ENCODE results near the gene HIBCH.

Gene HIBCH

DNA sequence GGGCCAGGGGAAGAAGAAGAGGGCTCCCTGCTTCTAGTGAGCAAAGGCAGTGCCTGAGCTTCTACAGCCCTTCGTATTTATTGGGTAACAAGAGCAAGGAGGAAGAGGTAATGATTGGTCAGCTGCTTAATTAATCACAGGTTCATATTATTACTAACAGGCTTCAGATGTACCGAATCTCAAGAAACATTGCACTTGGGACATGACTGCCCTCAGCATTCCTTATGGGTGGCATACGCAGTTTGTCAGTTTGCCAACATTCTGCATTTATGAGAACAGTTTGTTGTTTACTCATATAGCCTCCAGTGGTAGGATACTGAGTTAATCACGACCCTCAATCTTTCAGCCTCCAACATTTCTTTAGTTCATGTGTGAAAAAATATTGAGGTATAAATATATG, 84.5 kb downstream of the HIBCH start:
- no peak for TF ChIP-seq EP300 (IDR thresholded peaks at IDR 0.05; ENCODE audit: borderline replicate concordance)
- TF ChIP-seq, protein P1, sequence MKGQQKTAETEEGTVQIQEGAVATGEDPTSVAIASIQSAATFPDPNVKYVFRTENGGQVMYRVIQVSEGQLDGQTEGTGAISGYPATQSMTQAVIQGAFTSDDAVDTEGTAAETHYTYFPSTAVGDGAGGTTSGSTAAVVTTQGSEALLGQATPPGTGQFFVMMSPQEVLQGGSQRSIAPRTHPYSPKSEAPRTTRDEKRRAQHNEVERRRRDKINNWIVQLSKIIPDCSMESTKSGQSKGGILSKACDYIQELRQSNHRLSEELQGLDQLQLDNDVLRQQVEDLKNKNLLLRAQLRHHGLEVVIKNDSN (IDR thresholded peaks at IDR 0.05) = no peak
- no peak for TF ChIP-seq TAF1 (IDR thresholded peaks at IDR 0.05; ENCODE audit: low read depth)
- TF ChIP-seq TCF12 (IDR thresholded peaks at IDR 0.05; ENCODE audit: low read depth) = no peak
- TF ChIP-seq FOXM1 (IDR thresholded peaks at IDR 0.05; ENCODE audit: borderline replicate concordance, low read depth) = no peak
- no peak for TF ChIP-seq NFIC (IDR thresholded peaks at IDR 0.05)
- no peak for TF ChIP-seq EGR1 (IDR thresholded peaks at IDR 0.05)
- TF ChIP-seq, protein P2, sequence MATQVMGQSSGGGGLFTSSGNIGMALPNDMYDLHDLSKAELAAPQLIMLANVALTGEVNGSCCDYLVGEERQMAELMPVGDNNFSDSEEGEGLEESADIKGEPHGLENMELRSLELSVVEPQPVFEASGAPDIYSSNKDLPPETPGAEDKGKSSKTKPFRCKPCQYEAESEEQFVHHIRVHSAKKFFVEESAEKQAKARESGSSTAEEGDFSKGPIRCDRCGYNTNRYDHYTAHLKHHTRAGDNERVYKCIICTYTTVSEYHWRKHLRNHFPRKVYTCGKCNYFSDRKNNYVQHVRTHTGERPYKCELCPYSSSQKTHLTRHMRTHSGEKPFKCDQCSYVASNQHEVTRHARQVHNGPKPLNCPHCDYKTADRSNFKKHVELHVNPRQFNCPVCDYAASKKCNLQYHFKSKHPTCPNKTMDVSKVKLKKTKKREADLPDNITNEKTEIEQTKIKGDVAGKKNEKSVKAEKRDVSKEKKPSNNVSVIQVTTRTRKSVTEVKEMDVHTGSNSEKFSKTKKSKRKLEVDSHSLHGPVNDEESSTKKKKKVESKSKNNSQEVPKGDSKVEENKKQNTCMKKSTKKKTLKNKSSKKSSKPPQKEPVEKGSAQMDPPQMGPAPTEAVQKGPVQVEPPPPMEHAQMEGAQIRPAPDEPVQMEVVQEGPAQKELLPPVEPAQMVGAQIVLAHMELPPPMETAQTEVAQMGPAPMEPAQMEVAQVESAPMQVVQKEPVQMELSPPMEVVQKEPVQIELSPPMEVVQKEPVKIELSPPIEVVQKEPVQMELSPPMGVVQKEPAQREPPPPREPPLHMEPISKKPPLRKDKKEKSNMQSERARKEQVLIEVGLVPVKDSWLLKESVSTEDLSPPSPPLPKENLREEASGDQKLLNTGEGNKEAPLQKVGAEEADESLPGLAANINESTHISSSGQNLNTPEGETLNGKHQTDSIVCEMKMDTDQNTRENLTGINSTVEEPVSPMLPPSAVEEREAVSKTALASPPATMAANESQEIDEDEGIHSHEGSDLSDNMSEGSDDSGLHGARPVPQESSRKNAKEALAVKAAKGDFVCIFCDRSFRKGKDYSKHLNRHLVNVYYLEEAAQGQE (IDR thresholded peaks at IDR 0.05; ENCODE audit: low read depth) = no peak
- TF ChIP-seq ZBTB7A (IDR thresholded peaks at IDR 0.05; ENCODE audit: low read depth) = no peak
- no peak for TF ChIP-seq YY1 (IDR thresholded peaks at IDR 0.05; ENCODE audit: low read depth)
- no peak for TF ChIP-seq TEAD4 (IDR thresholded peaks at IDR 0.05)
- TF ChIP-seq CEBPB (IDR thresholded peaks at IDR 0.05) = no peak
- TF ChIP-seq CREB1 (IDR thresholded peaks at IDR 0.05; ENCODE audit: low read depth) = no peak

DNA sequence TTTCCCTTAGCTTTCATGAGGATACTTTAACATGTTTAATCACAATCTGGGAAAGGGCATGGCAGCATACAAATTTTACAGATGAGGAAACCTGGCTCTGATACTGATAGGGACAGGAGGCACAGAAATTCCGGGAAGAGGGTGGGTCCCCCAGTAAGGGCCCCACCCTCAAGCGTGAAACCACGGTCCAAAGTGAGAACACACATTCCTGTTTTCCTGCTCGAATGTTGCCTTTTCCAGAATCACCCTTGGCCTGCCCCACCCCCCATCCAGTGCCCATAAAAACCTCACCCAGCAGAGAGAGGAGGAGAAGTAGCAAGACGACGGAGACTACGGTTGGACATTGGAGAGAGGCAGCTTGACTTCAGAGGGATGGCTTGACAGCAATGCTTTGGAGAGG, 98.2 kb downstream of the HIBCH start:
- TF ChIP-seq TEAD4 (IDR thresholded peaks at IDR 0.05) (no peak), CREB1 (IDR thresholded peaks at IDR 0.05; ENCODE audit: low read depth) (no peak), CEBPB (IDR thresholded peaks at IDR 0.05) (no peak), YY1 (IDR thresholded peaks at IDR 0.05; ENCODE audit: low read depth) (no peak), EGR1 (IDR thresholded peaks at IDR 0.05) (no peak), TAF1 (IDR thresholded peaks at IDR 0.05; ENCODE audit: low read depth) (no peak), NFIC (IDR thresholded peaks at IDR 0.05) (no peak), MAX (IDR thresholded peaks at IDR 0.05) (no peak), FOXM1 (IDR thresholded peaks at IDR 0.05; ENCODE audit: borderline replicate concordance, low read depth) (no peak), EP300 (IDR thresholded peaks at IDR 0.05; ENCODE audit: borderline replicate concordance) (no peak), RAD21 (IDR thresholded peaks at IDR 0.05; ENCODE audit: low read depth) (no peak), TCF12 (IDR thresholded peaks at IDR 0.05; ENCODE audit: low read depth) (no peak), ZBTB7A (IDR thresholded peaks at IDR 0.05; ENCODE audit: low read depth) (no peak)
- TF ChIP-seq, protein P1 (IDR thresholded peaks at IDR 0.05) = no peak
- TF ChIP-seq, protein P2 (IDR thresholded peaks at IDR 0.05; ENCODE audit: low read depth) = no peak

- no peak for TF ChIP-seq RAD21 (IDR thresholded peaks at IDR 0.05; ENCODE audit: low read depth)
- no peak for TF ChIP-seq ZBTB7A (IDR thresholded peaks at IDR 0.05; ENCODE audit: low read depth)
- TF ChIP-seq, protein P1 (IDR thresholded peaks at IDR 0.05) = no peak
- no peak for TF ChIP-seq YY1 (IDR thresholded peaks at IDR 0.05; ENCODE audit: low read depth)
- no peak for TF ChIP-seq MAX (IDR thresholded peaks at IDR 0.05)
- TF ChIP-seq TAF1 (IDR thresholded peaks at IDR 0.05; ENCODE audit: low read depth) = no peak
- TF ChIP-seq CEBPB (IDR thresholded peaks at IDR 0.05) = no peak
- TF ChIP-seq TCF12 (IDR thresholded peaks at IDR 0.05; ENCODE audit: low read depth) = no peak
Measured at GRCh38 chr2:190219186-190219585, 100.4 kb downstream of the HIBCH start.

- TF ChIP-seq TAF1 (IDR thresholded peaks at IDR 0.05; ENCODE audit: low read depth) (no peak), MAX (IDR thresholded peaks at IDR 0.05) (no peak), CREB1 (IDR thresholded peaks at IDR 0.05; ENCODE audit: low read depth) (no peak), CEBPB (IDR thresholded peaks at IDR 0.05) (no peak), EP300 (IDR thresholded peaks at IDR 0.05; ENCODE audit: borderline replicate concordance) (no peak), RAD21 (IDR thresholded peaks at IDR 0.05; ENCODE audit: low read depth) (no peak), NFIC (IDR thresholded peaks at IDR 0.05) (no peak), YY1 (IDR thresholded peaks at IDR 0.05; ENCODE audit: low read depth) (no peak), ZBTB7A (IDR thresholded peaks at IDR 0.05; ENCODE audit: low read depth) (no peak), TEAD4 (IDR thresholded peaks at IDR 0.05) (no peak), EGR1 (IDR thresholded peaks at IDR 0.05) (no peak), TCF12 (IDR thresholded peaks at IDR 0.05; ENCODE audit: low read depth) (no peak)
- TF ChIP-seq, protein P2 (IDR thresholded peaks at IDR 0.05; ENCODE audit: low read depth) = no peak
Measured at GRCh38 chr2:190217616-190218015, 102.0 kb downstream of the HIBCH start.
